Body of pancreas (tissue), 4 donors: Measurements from ENCODE around the gene KRT3.

Experiments
- POLR2A ChIP-seq, 3 donors: fragments of 450-650 bp; IDR thresholded peaks; one replicate each; pipeline ENCODE4 v1.6.1; 2016; ENCODE audit warnings: antibody characterized with exemption in 3 of 3, mild to moderate bottlenecking in 2 of 3
- TF ChIP-seq, protein P1 (sequence below), 7 experiments: fragments of 450-650 bp in 4 of 7; fragments of 200-600 bp in 3 of 7; sonication (generic) in 3 of 7; IDR thresholded peaks; one replicate each; pipeline ENCODE4 v1.5.1; 2016 to 2019; ENCODE audit warnings: antibody characterized with exemption in 7 of 7

DNA sequence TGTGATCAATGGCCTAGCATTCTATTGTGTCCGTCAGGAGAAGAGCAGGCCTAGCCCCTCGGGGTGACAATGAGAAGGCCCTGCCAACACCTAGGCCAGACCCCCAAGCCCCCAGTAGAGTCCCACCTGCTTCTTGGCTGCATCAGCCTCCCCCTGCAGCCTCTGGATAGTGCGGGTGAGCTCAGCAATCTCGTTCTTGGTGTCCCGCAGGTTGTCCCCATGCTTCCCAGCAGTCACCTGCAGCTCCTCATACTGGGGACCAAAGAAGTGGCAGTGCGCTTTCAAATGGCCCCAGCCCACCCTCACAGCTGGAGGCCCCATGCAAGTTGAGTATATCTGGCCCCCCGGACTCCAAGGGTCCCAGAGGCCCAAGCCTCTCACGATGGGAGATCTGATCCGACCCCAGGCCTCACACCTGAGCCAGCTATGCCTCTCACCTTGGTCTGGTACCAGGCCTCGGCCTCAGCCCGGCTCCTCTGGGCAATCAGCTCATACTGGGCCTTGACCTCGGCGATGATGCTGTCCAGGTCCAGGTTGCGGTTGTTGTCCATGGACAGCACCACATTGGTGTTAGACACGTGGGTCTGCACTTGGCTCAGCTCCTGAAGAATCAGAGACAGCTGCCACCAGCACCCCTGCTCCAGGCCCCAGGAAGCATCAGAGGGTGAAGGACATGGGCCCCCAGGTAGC lies 28.0 kb upstream of the KRT3 start:
- TF ChIP-seq, protein P1, sequence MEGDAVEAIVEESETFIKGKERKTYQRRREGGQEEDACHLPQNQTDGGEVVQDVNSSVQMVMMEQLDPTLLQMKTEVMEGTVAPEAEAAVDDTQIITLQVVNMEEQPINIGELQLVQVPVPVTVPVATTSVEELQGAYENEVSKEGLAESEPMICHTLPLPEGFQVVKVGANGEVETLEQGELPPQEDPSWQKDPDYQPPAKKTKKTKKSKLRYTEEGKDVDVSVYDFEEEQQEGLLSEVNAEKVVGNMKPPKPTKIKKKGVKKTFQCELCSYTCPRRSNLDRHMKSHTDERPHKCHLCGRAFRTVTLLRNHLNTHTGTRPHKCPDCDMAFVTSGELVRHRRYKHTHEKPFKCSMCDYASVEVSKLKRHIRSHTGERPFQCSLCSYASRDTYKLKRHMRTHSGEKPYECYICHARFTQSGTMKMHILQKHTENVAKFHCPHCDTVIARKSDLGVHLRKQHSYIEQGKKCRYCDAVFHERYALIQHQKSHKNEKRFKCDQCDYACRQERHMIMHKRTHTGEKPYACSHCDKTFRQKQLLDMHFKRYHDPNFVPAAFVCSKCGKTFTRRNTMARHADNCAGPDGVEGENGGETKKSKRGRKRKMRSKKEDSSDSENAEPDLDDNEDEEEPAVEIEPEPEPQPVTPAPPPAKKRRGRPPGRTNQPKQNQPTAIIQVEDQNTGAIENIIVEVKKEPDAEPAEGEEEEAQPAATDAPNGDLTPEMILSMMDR (IDR thresholded peaks at IDR 0.05): no peak
- no peak for TF ChIP-seq POLR2A (IDR thresholded peaks at IDR 0.05)
